Endothelial cell of umbilical vein (primary cell): ENCODE measurements around the gene MESP2. TPM values are rescaled to one million over a fixed set of nuclear protein-coding genes. Genes with fewer than 3 reads are reported as not detected.

Experiments used
- BruUV-seq: library from RNA; stranded (reverse); fragments of 400-500 nt; replicated peaks from 2 replicates; lab custom pipeline; 2021; lab: Mats Ljungman, UMichigan
- CTCF ChIA-PET: fragments of 300-600, 350-600 bp; sonication (Branson Sonifier 250); formaldehyde crosslinking; loops from one replicate; lab custom pipeline; 2021; ENCODE audit warnings: antibody characterized with exemption, inconsistent platforms; lab: Charles Lee
- POLR2A ChIA-PET: fragments of 300-600, 350-600 bp; sonication (Branson Sonifier 250); formaldehyde crosslinking; loops from one replicate; lab custom pipeline; 2021; ENCODE audit warnings: antibody characterized with exemption, inconsistent platforms; lab: Charles Lee
- DNase-seq: peaks from one replicate; pipeline ENCODE4 v3.0.0-alpha.2; 2011; ENCODE audit warnings: low read depth, low spot score
- FAIRE-seq: peaks from 2 replicates; lab custom pipeline; 2011; peaks lifted over from hg19 to GRCh38; lab: Jason Lieb, UNC
- H2AFZ ChIP-seq: 2 replicates; pipeline ENCODE4 v1.6.0; 2012; ENCODE audit warnings: low read depth, low read length, control low read depth, inconsistent platforms
- H3K27ac ChIP-seq: 2 replicates; pipeline ENCODE4 v1.5.1; 2011; ENCODE audit warnings: low read depth, mild to moderate bottlenecking, control low read depth, low read length, moderate library complexity; ENCODE audit not compliant: insufficient read depth
- H3K27me3 ChIP-seq, 2 experiments: 2 replicates each; pipeline versions ENCODE4 v1.6.0 to v1.6.1; 2011; ENCODE audit warnings: low read length in 2 of 2, mixed read lengths in 1 of 2; ENCODE audit not compliant: control insufficient read depth in 2 of 2, insufficient read depth in 2 of 2
- H3K36me3 ChIP-seq, 2 experiments: 2 replicates in 1 of 2; 3 replicates in 1 of 2; pipeline ENCODE4 v1.5.1; 2011; ENCODE audit warnings: low read length in 2 of 2, mild to moderate bottlenecking in 1 of 2, moderate library complexity in 1 of 2; ENCODE audit not compliant: control insufficient read depth in 2 of 2, insufficient read depth in 2 of 2; ENCODE audit errors: extremely low read depth in 1 of 2
- H3K4me1 ChIP-seq: 3 replicates; pipeline ENCODE4 v1.5.1; 2011; ENCODE audit warnings: mild to moderate bottlenecking, low read length; ENCODE audit not compliant: control insufficient read depth, insufficient read depth; ENCODE audit errors: extremely low read depth
- H3K4me2 ChIP-seq: 2 replicates; pipeline ENCODE4 v1.6.1; 2011; ENCODE audit warnings: low read length, control low read depth, mixed read lengths; ENCODE audit not compliant: insufficient read depth
- H3K4me3 ChIP-seq, 3 experiments: fragments of 200-600 bp in 1 of 3; sonication (generic), shearing (Covaris generic) in 1 of 3; replicated peaks in 1 of 3; 2 replicates each; pipeline ENCODE4 v1.5.1; 2011 to 2016; ENCODE audit warnings: control low read depth in 3 of 3, low read length in 3 of 3, mild to moderate bottlenecking in 2 of 3, inconsistent platforms in 1 of 3, low read depth in 1 of 3, moderate library complexity in 1 of 3; ENCODE audit not compliant: insufficient read depth in 1 of 3
- H3K79me2 ChIP-seq: 2 replicates; pipeline ENCODE4 v1.6.0; 2012; ENCODE audit warnings: low read length, inconsistent platforms; ENCODE audit not compliant: control insufficient read depth, insufficient read depth
- H3K9ac ChIP-seq: replicated peaks from 2 replicates; pipeline ENCODE3; 2011; ENCODE audit warnings: low read length, control low read depth; ENCODE audit not compliant: insufficient read depth; ENCODE audit errors: extremely low read depth
- H3K9me1 ChIP-seq: replicated peaks from 3 replicates; pipeline ENCODE4 v1.6.0; 2011; ENCODE audit warnings: mild to moderate bottlenecking, low read length; ENCODE audit not compliant: control insufficient read depth, insufficient read depth; ENCODE audit errors: extremely low read depth
- H3K9me3 ChIP-seq: replicated peaks from 2 replicates; pipeline ENCODE4 v1.5.1; 2012; ENCODE audit warnings: low read length, inconsistent platforms; ENCODE audit not compliant: control insufficient read depth, insufficient read depth
- H4K20me1 ChIP-seq: replicated peaks from 2 replicates; pipeline ENCODE3; 2011; ENCODE audit warnings: mild to moderate bottlenecking, low read length; ENCODE audit not compliant: control insufficient read depth, insufficient read depth; ENCODE audit errors: extremely low read depth
- CTCF ChIP-seq, 2 donors: IDR thresholded peaks; 1 replicate in 1 of 2; 2 replicates in 1 of 2; pipeline ENCODE4 v1.5.1; 2011; ENCODE audit warnings: low read length in 2 of 2, mild to moderate bottlenecking in 2 of 2, moderate library complexity in 2 of 2, control low read depth in 1 of 2, inconsistent platforms in 1 of 2, low read depth in 1 of 2; ENCODE audit not compliant: insufficient read depth in 1 of 2; ENCODE audit errors: extremely low read depth in 1 of 2
- EZH2 ChIP-seq: IDR thresholded peaks from 2 replicates; pipeline ENCODE4 v1.6.1; 2012; ENCODE audit warnings: borderline replicate concordance, low read depth, mild to moderate bottlenecking, moderate library complexity, low read length, inconsistent platforms; ENCODE audit not compliant: severe bottlenecking
- FOS ChIP-seq: IDR thresholded peaks from 2 replicates; pipeline ENCODE4 v1.6.1; 2011; ENCODE audit warnings: mild to moderate bottlenecking, low read length, moderate library complexity, borderline replicate concordance; ENCODE audit not compliant: insufficient read depth
- GATA2 ChIP-seq: IDR thresholded peaks from 2 replicates; pipeline ENCODE4 v1.7.0; 2011; ENCODE audit warnings: low read depth, mild to moderate bottlenecking, moderate library complexity, mixed read lengths, low read length; ENCODE audit not compliant: insufficient read length, insufficient read depth
- JUN ChIP-seq: IDR thresholded peaks from 2 replicates; pipeline ENCODE4 v1.6.1; 2011; ENCODE audit warnings: borderline replicate concordance, low read depth; ENCODE audit not compliant: insufficient read length, insufficient read depth
- MYC ChIP-seq: IDR thresholded peaks from one replicate; pipeline ENCODE4 v1.6.1; 2011; ENCODE audit warnings: mild to moderate bottlenecking, low read depth, low read length
- POLR2A ChIP-seq: IDR thresholded peaks from 2 replicates; pipeline ENCODE4 v1.6.1; 2012; ENCODE audit warnings: low read depth, mild to moderate bottlenecking, control low read depth, low read length
- POLR2AphosphoS5 ChIP-seq: IDR thresholded peaks from 2 replicates; pipeline ENCODE4 v1.6.1; 2012; ENCODE audit warnings: low read depth, mild to moderate bottlenecking, control low read depth, low read length, moderate library complexity; ENCODE audit not compliant: insufficient read depth
- dilution Hi-C: fragments of 300-500 bp; cut with MboI; formaldehyde crosslinking; loops from one replicate; pipeline ENCODE4 v1.15.0; 2019; ENCODE audit warnings: low sequenced_read_pairs; ENCODE audit not compliant: extremely low pct_ligation_motif_present
- intact Hi-C: fragments of 100-400 bp; cut with micrococcal nuclease; formaldehyde crosslinking; loops from one replicate; pipeline ENCODE4 v1.10.0; 2022
- polyA plus RNA-seq, 4 experiments: library from polyadenylated mRNA; depleted of rRNA in 3 of 4; stranded (reverse) in 3 of 4; unstranded in 1 of 4; fragments of >200 nt; gene quantifications; 2 replicates each; pipeline versions ENCODE4 v1.2.1 to v1.2.3, GENCODE V29; 2011 to 2012; ENCODE audit warnings: missing spikeins in 1 of 4
- total RNA-seq: library from RNA; stranded (reverse); gene quantifications from 2 replicates; pipeline ENCODE4 v1.2.3, GENCODE V29; 2021
- TF ChIP-seq, protein P1 (sequence below): IDR thresholded peaks from 2 replicates; pipeline ENCODE4 v1.6.1; 2011; ENCODE audit not compliant: insufficient read depth, insufficient read length

Gene MESP2
- total and polyA plus RNA-seq, 2 donors (not counting 3 experiments of a cell fraction or from before 2014, with no cell fraction given), result 0.42 to 0.43 TPM

DNA sequence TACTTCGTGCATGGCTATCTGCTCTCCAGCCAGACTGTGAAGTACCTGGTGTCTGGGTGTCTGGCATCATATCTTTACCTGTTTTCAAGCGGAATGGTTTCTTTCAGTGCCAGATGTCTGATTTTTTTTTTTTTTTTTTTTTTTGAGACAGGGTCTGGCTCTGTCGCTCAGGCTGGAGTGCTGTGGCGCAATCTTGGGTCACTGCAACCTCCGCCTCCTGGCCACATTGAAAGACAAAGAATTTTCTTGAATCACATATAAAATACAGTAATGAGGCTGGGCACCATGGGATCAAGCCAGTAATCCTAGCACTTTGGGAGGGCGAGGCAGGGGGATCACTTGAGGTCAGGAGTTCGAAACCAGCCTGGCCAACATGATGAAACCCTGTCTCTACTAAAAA lies 22.3 kb upstream of the MESP2 start:
- BruUV-seq, result no TSS peak
- no peak for FAIRE-seq
- H3K79me2 ChIP-seq, result no peaks in the 10 kb centered on the region

More for the DNA sequence above, 22.3 kb upstream of the MESP2 start:
- TF ChIP-seq POLR2A (no peak), MYC (no peak), JUN (no peak), POLR2AphosphoS5 (no peak), CTCF (IDR thresholded peaks at IDR 0.05; ENCODE audit: extremely low read depth in 1 of 2, insufficient read depth in 1 of 2, low read depth in 1 of 2, low read length in 2 of 2) (no peak), GATA2 (no peak), EZH2 (no peak), FOS (no peak)
- TF ChIP-seq, protein P1, sequence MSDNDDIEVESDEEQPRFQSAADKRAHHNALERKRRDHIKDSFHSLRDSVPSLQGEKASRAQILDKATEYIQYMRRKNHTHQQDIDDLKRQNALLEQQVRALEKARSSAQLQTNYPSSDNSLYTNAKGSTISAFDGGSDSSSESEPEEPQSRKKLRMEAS, result no peak
- Histone ChIP-seq H3K9me3 (no peaks in the 10 kb centered on the region), H3K4me2 (no peak overlapping the region), H3K4me1 (peaks cover 6% of the 10 kb centered on the region), H2AFZ (no peak overlapping the region), H3K36me3 (no peaks in the 10 kb centered on the region), H3K4me3 (no peak overlapping the region), H4K20me1 (no peaks in the 10 kb centered on the region), H3K9me1 (no peaks in the 10 kb centered on the region), H3K9ac (no peak overlapping the region), H3K27me3 (peaks cover 0 to 7% of the 10 kb centered on the region in 2 experiments), H3K27ac (no peak overlapping the region)
- ChIA-PET POLR2A (interaction anchor here (1.1 kb wide), 1 partner anchor 164 kb away, joined by 6 read pairs; no protein-coding TSS in a partner anchor), CTCF (interaction anchor here (1.0 to 12.2 kb wide), 5 partner anchors 15 to 269 kb away, joined by 3 to 599 read pairs (median 3); partner anchors contain the start of gene ANPEP)
- intact Hi-C loops (loop anchor here (5.0 kb wide), 1 partner anchor 218 kb away; no protein-coding TSS in a partner anchor), dilution Hi-C loops (loop anchor here (25.0 kb wide), 1 partner anchor 108 kb away; no protein-coding TSS in a partner anchor)
- no peak for DNase-seq
